ENCODE data around the gene BOLA1. TPM values are rescaled to one million over a fixed set of nuclear protein-coding genes. Genes with fewer than 3 reads are reported as not detected.

Gene BOLA1
- polyA plus RNA-seq, 12 donors = 9.5 to 20.1 (median 12.3) TPM; not detected in 1

Other genes with a start within 250 kb of the BOLA1 start
- 1 to 10 TPM in 10 of 12 donors, not detected in 2; 1.3 to 4.8 (median 2.0) TPM for gene FCGR1A, start 116.9 kb upstream of the BOLA1 start, polyA plus RNA-seq (ENCODE audit: insufficient read length in 12 of 12)
- 1 to 10 TPM in 11 of 12 donors, not detected in 1; 2.2 to 5.4 (median 3.9) TPM for gene SV2A, start 18.3 kb downstream of the BOLA1 start, polyA plus RNA-seq (ENCODE audit: insufficient read length in 12 of 12)
- 10 to 100 TPM in 11 of 12 donors, not detected in 1; 36.0 to 64.6 (median 45.2) TPM for gene SF3B4, start 28.2 kb downstream of the BOLA1 start, polyA plus RNA-seq (ENCODE audit: insufficient read length in 12 of 12)
- 10 to 100 TPM in 11 of 12 donors, not detected in 1; 14.3 to 42.8 (median 21.7) TPM for gene MTMR11, start 37.3 kb downstream of the BOLA1 start, polyA plus RNA-seq (ENCODE audit: insufficient read length in 12 of 12)
- gene OTUD7B, start 111.2 kb downstream of the BOLA1 start, polyA plus RNA-seq (ENCODE audit: insufficient read length in 12 of 12) = 10 to 100 TPM in 11 of 12 donors, not detected in 1; 13.3 to 17.4 (median 15.4) TPM
- gene VPS45, start 168.2 kb downstream of the BOLA1 start, polyA plus RNA-seq (ENCODE audit: insufficient read length in 12 of 12) = 10 to 100 TPM in 11 of 12 donors, not detected in 1; 36.4 to 61.4 (median 49.9) TPM

Data from muscle of arm (tissue), 12 donors.